Esophagus squamous epithelium (tissue), 4 donors: ENCODE data around the gene MORN1.

Experiments used
- POLR2A ChIP-seq, 4 donors: fragments of 450-650 bp; IDR thresholded peaks; one replicate each; pipeline ENCODE4 v1.6.1; 2017; ENCODE audit warnings: antibody characterized with exemption in 4 of 4, mild to moderate bottlenecking in 4 of 4, moderate library complexity in 3 of 4
- TF ChIP-seq, protein P1 (sequence below), 6 experiments: fragments of 450-650 bp in 4 of 6; fragments of 200-600 bp in 2 of 6; sonication (generic) in 2 of 6; IDR thresholded peaks; one replicate each; pipeline ENCODE4 v1.5.1; 2016 to 2019; ENCODE audit warnings: antibody characterized with exemption in 6 of 6, mild to moderate bottlenecking in 4 of 6, moderate library complexity in 4 of 6

DNA sequence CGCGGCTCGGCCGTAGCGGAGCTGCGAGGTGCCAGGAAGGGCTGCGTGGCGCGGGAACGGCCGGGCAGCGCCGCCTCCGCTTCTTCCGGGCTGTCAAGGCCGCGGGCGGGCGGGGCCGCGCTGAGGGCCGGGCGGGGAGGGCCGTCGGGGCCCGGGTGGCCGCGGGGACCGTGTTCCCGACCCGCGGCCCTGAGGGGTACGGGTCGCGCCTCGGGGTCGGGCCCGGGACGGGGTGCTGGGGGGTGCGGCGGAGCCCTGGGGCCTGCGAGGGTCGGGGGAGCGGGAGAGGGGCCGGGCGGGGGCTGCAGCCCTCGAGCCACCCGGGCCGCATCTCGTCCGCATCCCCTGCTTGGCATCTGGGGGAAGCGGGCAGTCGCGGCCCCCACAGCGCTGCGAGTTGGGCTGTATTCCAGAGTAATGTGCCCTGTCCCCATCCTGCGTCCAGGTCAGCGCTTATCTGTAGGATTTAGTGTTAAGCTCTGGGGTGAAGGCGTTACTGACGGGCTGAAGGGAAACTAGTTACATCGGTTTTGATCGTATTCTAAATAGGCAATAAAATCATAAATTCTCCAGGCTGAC is 666 bp upstream of the MORN1 start:
- TF ChIP-seq, protein P1, sequence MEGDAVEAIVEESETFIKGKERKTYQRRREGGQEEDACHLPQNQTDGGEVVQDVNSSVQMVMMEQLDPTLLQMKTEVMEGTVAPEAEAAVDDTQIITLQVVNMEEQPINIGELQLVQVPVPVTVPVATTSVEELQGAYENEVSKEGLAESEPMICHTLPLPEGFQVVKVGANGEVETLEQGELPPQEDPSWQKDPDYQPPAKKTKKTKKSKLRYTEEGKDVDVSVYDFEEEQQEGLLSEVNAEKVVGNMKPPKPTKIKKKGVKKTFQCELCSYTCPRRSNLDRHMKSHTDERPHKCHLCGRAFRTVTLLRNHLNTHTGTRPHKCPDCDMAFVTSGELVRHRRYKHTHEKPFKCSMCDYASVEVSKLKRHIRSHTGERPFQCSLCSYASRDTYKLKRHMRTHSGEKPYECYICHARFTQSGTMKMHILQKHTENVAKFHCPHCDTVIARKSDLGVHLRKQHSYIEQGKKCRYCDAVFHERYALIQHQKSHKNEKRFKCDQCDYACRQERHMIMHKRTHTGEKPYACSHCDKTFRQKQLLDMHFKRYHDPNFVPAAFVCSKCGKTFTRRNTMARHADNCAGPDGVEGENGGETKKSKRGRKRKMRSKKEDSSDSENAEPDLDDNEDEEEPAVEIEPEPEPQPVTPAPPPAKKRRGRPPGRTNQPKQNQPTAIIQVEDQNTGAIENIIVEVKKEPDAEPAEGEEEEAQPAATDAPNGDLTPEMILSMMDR (IDR thresholded peaks at IDR 0.05): peak in 2 of 6 experiments; percentile 1
- no peak for TF ChIP-seq POLR2A (IDR thresholded peaks at IDR 0.05)
